HFF-Myc (cell line): ENCODE measurements around the gene GABRP.
"Not testable (repeated sequence)": the region's sequence is repeated elsewhere in the genome, so short reads cannot be mapped to it uniquely, and the experiment has no call there.

Source experiments
- DNase-seq: peaks from one replicate; pipeline ENCODE4 v3.0.0-alpha.2; 2011; ENCODE audit warnings: low read depth; ENCODE audit errors: extremely low read depth
- H3K4me3 ChIP-seq: replicated peaks from 2 replicates; pipeline ENCODE4 v1.5.1; 2011; ENCODE audit warnings: low read depth, mild to moderate bottlenecking, control low read depth, low read length
- TF ChIP-seq, protein P1 (sequence below): IDR thresholded peaks from 2 replicates; pipeline ENCODE4 v1.5.1; 2012; ENCODE audit warnings: mild to moderate bottlenecking, low read depth, low read length, control low read depth; ENCODE audit errors: missing control alignments

Gene GABRP

GRCh38 chr5:170753311-170753710 lies 30.2 kb upstream of the GABRP start:
- TF ChIP-seq, protein P1, sequence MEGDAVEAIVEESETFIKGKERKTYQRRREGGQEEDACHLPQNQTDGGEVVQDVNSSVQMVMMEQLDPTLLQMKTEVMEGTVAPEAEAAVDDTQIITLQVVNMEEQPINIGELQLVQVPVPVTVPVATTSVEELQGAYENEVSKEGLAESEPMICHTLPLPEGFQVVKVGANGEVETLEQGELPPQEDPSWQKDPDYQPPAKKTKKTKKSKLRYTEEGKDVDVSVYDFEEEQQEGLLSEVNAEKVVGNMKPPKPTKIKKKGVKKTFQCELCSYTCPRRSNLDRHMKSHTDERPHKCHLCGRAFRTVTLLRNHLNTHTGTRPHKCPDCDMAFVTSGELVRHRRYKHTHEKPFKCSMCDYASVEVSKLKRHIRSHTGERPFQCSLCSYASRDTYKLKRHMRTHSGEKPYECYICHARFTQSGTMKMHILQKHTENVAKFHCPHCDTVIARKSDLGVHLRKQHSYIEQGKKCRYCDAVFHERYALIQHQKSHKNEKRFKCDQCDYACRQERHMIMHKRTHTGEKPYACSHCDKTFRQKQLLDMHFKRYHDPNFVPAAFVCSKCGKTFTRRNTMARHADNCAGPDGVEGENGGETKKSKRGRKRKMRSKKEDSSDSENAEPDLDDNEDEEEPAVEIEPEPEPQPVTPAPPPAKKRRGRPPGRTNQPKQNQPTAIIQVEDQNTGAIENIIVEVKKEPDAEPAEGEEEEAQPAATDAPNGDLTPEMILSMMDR = no peak
- no peak overlapping the region for H3K4me3 ChIP-seq

DNA sequence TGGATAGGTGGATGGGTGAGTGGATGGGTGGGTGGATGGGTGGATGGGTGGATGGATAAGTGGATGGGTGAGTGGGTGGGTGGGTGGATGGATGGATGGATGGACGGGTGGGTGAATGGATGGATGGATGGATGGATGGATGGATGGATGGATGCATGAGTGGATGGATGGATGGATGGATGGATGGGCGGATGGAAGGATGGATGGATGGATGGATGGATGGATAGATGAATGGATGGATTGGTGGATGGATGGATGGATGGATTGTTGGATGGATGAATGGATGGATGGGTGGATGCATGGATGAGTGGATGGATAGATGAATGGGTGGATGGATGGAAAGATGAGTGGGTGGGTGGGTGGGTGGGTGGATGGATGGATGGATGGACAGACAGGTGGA lies 29.0 kb upstream of the GABRP start:
- H3K4me3 ChIP-seq, DNase-seq: not testable (repeated sequence)

More at GRCh38 chr5:170753311-170753710, 30.2 kb upstream of the GABRP start:
- DNase-seq = no peak

DNA sequence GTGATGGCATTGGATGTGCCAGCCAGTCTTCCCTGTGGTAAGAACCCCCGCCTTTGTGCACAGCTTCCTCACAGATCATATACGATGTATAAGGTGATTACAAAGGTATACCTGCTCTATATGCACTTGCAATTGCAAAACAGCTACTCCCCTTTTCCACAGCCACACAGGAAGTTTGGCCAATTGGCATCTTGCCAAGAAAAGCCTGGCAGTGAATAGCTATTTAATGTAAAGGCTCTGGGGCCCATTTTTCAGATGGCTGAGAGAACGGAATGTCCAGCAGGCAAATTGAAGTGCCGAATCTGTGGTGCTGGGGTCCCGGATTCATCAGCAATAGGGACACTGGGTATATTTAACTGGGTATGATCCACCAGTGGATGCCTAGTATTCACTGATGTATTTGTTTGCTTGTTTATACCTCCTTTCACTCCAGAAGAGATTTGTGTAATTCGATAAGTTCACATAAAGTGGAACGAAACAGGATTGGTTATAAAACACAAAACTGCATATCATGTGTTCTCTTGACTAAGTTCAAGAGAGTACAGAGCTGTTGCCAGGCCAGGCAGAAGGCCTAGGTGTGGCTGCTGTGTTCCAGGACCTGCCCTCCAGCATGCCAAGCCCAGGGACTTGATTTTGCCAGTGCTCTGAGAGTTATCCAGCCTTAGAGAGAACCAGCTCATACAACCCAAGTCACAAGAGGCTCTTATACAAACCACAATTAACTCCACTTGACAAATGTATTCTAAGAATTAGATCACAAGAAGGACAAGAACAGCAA lies 27.7 kb upstream of the GABRP start:
- H3K4me3 ChIP-seq = no peak overlapping the region
- TF ChIP-seq, protein P1 = no peak
- no peak for DNase-seq

GRCh38 chr5:170756691-170757090 lies 26.8 kb upstream of the GABRP start:
- TF ChIP-seq, protein P1 = no peak
- no peak overlapping the region for H3K4me3 ChIP-seq
- no peak for DNase-seq

DNA sequence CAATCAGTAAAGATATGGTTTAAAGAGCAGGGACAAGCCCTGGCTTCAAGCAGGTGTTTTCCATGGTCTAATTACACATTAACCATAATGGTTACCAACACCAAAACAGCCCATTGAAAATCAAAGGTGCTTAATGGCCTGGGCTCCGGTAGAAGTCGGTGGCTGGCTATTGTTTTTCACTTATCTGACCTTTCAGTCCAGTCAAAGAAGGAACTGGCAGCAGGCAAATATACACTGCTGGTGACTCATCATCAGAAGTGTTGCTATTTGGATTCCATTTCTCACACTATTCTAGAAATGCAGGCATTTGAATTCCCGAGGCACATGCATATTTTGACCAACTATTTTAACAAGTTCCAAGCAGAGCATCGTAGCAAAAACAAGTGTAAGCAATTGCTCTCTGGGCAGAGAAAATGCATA lies 26.3 kb upstream of the GABRP start:
- TF ChIP-seq, protein P1 = no peak
- no peak overlapping the region for H3K4me3 ChIP-seq
- no peak for DNase-seq

- no peak overlapping the region for H3K4me3 ChIP-seq
- no peak for DNase-seq
- TF ChIP-seq, protein P1 = no peak
These were observed 25.9 kb upstream of the GABRP start for GRCh38 chr5:170757669-170758068.

DNA sequence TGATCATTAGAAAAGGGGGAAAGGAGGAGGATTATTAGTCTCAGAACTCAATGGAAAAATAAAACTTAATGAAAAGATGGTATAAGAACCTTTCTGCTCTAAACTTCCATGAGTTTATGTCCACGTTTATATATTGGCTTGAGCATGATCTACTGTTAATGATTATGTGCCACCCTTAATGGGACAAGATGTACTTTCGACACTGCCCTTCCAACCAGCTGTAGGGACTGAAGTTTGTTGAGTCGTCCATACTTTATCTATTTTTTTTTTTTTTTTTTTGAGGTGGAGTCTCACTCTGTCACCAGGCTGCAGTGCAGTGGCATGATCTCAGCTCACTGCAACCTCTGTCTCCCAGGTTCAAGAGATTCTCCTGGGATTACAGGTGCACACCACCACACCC lies 25.0 kb upstream of the GABRP start:
- no peak overlapping the region for H3K4me3 ChIP-seq
- no peak for DNase-seq
- TF ChIP-seq, protein P1 = no peak
